ENCODE measurements around the gene ZKSCAN3. TPM values are rescaled to one million over a fixed set of nuclear protein-coding genes. Genes with fewer than 3 reads are reported as not detected.
"Not testable (repeated sequence)": the region's sequence is repeated elsewhere in the genome, so short reads cannot be mapped to it uniquely, and the experiment has no call there.

Gene ZKSCAN3
- total RNA-seq = 4.7 TPM
- long read RNA-seq, full-length matches to known transcripts = 2 of 3 reads
- long read RNA-seq, partial matches to known transcripts = 1 of 3 reads
- long read RNA-seq, other reads (novel, unspliced or antisense) = 0 of 3 reads

DNA sequence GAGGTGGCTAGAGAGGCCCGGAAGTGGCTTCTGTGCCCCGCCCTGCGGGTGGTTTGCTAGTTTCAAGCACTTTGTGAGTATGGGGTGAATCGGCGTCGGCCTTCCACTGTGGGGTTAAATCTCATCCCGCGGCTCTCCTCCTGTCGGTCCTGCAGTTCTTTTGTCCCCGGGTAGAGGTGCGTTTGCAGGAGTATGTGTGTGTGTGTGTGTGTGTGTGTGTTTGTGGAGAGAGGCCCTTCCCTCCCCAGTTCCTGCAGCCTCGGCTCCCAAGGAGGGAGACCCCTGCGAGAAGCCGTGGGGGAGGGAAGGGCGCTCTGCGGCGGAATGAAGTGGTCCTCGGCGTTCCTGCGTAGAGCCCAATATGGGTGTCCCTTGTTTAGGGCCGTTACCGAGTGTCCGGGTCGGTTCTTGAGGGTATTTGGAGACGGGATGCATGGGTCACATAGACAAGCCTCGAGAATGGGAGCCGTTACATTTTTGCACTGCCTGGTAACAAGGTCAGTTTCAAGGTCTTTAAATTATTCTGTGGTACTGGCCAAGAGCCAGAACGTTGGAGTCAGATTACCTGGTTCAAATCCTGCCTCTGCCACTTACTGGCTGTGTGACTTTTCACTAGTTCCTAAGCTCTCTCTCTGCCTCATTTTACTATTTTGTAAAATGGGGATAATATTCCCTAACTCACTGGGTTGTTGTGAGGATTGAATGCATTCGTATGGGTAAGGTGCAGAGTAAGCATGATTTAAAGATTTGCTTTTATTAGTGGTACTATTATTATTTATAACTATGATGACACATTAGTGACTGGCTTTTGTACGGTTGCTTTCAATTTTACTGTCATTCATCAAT is at the start of gene ZKSCAN3:
Gene ZKSCAN3 (plus strand): TSS at position 56 of the 846 bp plus-strand sequence. CDS start 9,640 bp downstream, outside the sequence.
- peak; percentile 88 for DNase-seq
- intact Hi-C loops (cut with micrococcal nuclease) = loop anchor here (10.0 kb wide), 1 partner anchor 215 kb away; no protein-coding TSS in a partner anchor
- ATAC-seq = peak; percentile 98

- ATAC-seq (no peak), DNase-seq (no peak)
- intact Hi-C loops (cut with micrococcal nuclease) = no loop called here
Observed at GRCh38 chr6:28303570-28303969, 46.2 kb upstream of the ZKSCAN3 start.

- ATAC-seq; intact Hi-C loops (cut with micrococcal nuclease); DNase-seq: not testable (repeated sequence)
Observed at GRCh38 chr6:28306363-28306762, 43.4 kb upstream of the ZKSCAN3 start.

- intact Hi-C loops (cut with micrococcal nuclease) = no loop called here
- no peak for DNase-seq
- ATAC-seq = no peak
Observed at GRCh38 chr6:28311139-28311823, 38.5 kb upstream of the ZKSCAN3 start.

DNA sequence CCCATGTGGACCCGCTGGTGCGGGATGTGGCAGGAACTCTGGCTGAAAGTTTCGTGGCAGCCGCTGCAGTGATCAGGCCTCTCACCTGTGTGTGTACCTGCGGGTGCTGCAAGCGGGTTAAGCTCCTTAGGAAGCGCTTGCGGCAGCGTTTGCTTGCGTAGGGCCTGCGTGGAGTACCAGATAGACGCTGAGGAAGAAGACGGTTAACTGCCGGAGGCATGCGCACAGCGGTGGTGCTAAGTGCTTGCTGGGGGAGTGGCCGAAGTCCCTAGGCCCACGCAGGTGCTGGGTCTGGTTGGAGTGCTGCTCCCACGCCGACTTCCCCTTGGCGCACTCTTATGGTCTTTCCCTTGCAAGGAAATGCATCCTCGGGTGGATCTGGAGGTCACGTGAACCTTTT is 36.8 kb upstream of the ZKSCAN3 start:
- ATAC-seq (no peak), DNase-seq (no peak)
- intact Hi-C loops (cut with micrococcal nuclease) = no loop called here

GRCh38 chr6:28315628-28316027 is 34.1 kb upstream of the ZKSCAN3 start:
- ATAC-seq (no peak), DNase-seq (no peak)
- intact Hi-C loops (cut with micrococcal nuclease) = no loop called here

DNA sequence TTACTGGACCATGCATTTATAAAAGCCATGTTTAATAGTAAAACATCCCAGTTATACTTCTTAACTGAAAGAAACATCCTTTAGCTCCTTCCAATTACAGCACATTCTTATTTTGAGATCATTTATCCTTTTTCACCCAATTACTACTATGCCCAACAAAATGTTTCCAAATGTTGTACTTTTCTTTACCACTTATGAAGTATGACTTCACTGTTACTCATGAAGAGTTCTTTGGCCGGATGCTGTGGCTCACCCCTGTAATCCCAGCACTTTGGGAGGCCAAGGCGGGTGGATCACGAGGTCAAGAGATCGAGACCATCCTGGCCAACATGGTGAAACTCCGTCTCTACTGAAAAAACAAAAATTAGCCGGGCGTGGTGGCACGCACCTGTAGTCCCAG is 31.9 kb upstream of the ZKSCAN3 start:
- ATAC-seq; DNase-seq; intact Hi-C loops (cut with micrococcal nuclease): not testable (repeated sequence)

DNA sequence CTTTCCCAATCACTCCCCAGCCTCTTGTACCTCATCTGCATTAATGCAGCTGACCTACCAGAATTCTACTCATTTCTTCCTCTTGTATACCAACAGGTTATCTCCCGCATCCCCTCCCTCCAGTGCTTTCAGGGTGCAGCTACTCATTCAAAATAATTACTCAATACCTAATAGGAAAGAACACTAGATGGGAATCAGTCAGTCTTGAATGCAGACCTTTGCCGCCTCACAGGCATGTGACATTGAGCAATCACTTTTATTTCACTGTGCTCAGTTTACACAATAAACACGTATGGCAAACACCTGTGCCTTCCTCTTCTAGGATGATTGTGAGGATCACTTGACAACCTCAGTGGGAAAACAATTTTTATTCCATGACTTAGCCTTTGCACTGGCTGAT is 27.1 kb upstream of the ZKSCAN3 start:
- ATAC-seq (no peak), DNase-seq (no peak)
- intact Hi-C loops (cut with micrococcal nuclease) = no loop called here

DNA sequence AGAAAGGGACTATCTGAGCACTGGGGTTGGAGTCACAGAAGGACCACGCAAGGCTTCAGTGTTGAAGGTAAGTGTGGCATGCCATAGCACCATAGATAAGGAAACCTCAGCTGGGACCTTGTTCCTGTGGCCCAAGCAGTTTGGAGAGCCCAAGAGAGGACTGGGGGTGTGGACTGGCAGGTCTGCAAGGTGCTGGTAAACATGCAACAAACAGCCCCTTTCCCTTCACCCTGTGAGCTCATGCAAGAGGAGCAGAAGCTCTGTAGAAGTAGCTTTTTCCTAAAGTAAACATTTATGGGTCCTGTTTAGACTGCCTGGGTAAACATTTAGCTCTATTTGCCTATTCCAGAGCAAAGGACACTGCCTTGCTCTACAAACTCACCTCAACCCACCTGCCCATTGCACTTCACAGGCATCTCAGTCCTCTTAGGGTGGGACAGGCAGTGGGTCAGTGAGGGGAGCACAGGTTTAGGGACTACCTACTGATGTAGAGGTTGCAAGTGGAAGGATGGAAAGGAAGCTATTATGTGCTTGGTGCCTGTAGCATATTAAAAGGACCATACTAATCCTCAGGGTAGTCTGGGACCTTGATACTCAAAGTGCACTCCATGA is 25.8 kb upstream of the ZKSCAN3 start:
- ATAC-seq (no peak), DNase-seq (no peak)
- intact Hi-C loops (cut with micrococcal nuclease) = no loop called here

DNA sequence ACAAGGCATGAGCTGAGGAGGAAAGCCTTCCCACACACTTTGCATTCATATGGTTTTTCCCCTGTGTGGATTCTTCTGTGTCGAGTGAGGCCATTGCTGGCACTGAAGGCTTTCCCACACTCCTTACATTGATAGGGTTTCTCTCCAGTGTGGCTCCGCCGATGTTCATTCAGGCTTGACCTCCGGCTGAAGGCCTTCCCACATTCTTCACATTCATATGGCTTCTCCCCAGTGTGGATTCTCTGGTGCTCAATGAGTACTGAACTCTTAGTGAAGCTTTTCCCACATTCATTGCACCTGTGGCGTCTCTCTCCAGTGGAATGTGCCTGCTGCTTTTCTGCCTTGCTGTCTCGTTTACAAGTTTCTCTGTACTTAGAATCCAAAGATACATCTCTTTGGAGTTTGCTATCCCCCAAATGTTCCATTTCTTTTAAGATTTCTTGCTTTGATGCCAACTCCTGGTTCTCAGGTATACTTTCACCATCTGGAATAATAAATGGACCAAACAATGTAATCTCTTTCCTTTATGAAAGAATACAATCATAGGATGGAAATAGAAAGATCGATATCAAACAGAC is 23.3 kb upstream of the ZKSCAN3 start:
- ATAC-seq (no peak), DNase-seq (no peak)
- intact Hi-C loops (cut with micrococcal nuclease) = no loop called here

DNA sequence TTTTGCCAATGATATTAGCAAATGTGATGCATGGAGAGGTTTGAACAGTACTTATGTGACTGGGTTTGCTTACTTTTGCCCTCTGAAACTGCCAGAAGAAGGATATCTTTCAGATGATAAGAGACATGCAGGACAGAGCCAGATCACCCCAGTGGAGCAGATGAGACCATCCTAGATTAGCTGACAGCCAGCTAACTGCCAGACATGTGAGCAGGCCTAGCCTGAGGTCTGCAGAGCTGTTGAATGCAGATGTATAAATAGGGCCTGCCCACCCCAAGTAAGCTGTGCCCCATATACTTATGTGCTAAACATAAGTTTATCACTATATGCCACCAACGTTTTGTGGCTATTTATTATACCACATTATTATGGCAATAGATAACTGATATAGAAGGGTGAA is 19.7 kb upstream of the ZKSCAN3 start:
- ATAC-seq (no peak), DNase-seq (no peak)
- intact Hi-C loops (cut with micrococcal nuclease) = no loop called here

DNA sequence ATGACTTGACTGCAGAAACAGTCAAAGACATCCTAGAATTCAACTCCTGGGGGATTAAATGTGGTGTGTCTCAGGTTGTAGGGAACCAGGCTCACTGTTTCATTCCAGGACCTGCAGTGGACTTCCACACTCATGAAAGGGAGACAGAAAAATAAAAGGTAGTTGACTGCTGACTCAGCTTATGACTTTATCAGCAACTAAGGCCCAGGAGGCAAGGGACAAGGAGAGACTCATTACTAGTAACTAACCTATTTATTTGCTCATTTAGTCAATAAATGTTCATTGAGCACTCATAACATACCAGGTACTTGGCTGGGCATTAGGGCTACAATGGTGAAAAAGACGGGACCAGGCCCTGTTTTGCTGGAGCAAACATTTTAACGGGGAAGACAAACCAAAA is 16.7 kb upstream of the ZKSCAN3 start:
- intact Hi-C loops (cut with micrococcal nuclease) = no loop called here

GRCh38 chr6:28333599-28334018 is 16.1 kb upstream of the ZKSCAN3 start:
- ATAC-seq (no peak), DNase-seq (no peak)
- intact Hi-C loops (cut with micrococcal nuclease) = no loop called here

More for the DNA sequence above, 16.7 kb upstream of the ZKSCAN3 start:
- ATAC-seq (no peak), DNase-seq (no peak)

GRCh38 chr6:28334286-28335039 is 15.3 kb upstream of the ZKSCAN3 start:
- DNase-seq (no peak), ATAC-seq (no peak)
- intact Hi-C loops (cut with micrococcal nuclease) = no loop called here

DNA sequence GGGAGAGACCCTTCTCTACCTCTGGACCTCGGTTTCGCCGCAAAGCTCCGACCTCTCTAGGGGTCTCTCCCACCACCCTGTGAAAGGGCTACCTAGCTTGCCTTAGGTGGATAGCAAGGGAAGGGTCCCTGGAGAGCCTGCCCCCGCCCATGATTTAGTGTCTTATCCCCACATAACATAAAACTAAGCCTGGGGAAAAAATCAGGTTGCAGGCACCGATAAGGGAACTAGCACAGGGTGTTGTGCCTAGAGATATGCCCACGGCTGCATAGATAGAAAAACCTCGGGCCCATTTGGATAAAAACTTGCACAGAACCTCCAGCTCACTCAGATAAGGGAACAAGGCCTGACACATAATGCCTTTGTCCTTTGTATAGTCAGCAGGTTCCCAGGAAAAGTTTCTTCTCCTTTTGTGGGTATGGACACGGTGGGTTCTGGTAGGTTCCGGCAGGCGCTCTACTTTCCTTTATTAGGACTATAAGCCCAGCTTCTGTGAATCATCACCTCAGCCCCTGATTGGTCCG is 14.6 kb upstream of the ZKSCAN3 start:
- DNase-seq (no peak), ATAC-seq (no peak)
- intact Hi-C loops (cut with micrococcal nuclease) = no loop called here

DNA sequence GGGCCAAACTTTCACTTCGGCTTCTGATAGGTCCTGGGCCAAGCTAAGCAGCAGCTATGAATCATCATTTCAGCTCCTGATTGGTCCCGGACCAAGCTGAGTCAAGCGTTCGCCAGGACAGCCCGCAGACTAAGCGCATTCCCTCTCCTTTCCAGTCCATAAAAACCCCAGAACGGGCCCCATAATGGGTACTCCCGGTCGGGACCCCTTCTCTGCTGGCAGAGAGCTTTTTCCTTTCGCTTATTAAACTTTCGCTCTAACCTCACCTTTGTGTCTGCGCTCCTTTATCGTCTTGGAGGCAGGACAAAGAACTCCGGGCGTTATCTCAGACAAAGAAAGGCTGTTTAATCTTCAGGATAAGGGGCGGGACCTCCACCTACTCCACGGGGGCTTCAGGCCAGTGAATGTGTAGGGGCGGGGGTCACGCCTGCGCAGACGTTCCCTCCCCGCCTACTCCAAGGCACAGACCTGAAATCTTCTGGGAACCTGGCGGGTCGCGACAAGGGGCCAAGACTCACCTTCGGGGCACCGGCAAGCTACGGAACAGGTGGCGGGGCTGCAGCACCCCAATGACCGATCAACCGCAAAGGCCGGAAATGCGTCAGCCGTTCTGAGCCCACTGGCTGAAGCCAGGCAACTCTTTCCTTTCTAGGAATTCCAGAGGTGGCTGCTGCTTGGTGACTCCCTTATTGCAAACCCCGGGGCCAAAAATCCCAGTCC is 14.0 kb upstream of the ZKSCAN3 start, which contains the start of gene ZSCAN31:
Gene ZSCAN31 (minus strand): TSS at position 585 of the 720 bp plus-strand sequence. CDS start 6,465 bp downstream, outside the sequence.
- ATAC-seq (peak; percentile 97), DNase-seq (peak; percentile 93)
- intact Hi-C loops (cut with micrococcal nuclease) = no loop called here

- intact Hi-C loops (cut with micrococcal nuclease) = no loop called here
- DNase-seq (no peak), ATAC-seq (peak; percentile 53)
Observed at GRCh38 chr6:28336284-28337120, 13.2 kb upstream of the ZKSCAN3 start.

Measured in left ventricle myocardium superior (tissue), 1 donor.